NCI-H345 treated with DMSO at 0.1 percent for 48 hours (cell line): ENCODE results near the gene PPP2R3A.
"Not testable (repeated sequence)": the region's sequence is repeated elsewhere in the genome, so short reads cannot be mapped to it uniquely, and the experiment has no call there.

Experiments
- DNase-seq: peaks from one replicate; lab custom pipeline; 2025; ENCODE audit not compliant: unreplicated experiment; lab: John Stamatoyannopoulos, UW

The PPP2R3A gene

DNA sequence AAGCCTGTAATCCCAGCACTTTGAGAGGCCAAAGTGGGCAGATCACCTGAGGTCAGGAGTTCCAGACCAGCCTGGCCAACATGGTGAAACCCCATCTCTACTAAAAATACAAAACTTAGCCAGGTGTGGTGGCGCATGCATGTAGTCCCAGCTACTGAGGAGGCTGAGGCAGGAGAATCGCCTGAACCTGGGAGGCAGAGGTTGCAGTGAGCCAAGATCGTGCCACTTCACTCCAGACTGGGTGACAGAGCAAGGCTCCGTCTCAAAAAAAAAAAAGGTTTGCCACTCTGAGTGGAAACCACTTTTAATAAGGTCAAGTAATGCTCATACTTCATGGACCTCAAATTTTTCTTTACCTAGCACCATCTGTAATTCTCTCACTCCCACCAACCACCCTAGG lies 178.9 kb downstream of the PPP2R3A start:
- not testable (repeated sequence) for DNase-seq

DNA sequence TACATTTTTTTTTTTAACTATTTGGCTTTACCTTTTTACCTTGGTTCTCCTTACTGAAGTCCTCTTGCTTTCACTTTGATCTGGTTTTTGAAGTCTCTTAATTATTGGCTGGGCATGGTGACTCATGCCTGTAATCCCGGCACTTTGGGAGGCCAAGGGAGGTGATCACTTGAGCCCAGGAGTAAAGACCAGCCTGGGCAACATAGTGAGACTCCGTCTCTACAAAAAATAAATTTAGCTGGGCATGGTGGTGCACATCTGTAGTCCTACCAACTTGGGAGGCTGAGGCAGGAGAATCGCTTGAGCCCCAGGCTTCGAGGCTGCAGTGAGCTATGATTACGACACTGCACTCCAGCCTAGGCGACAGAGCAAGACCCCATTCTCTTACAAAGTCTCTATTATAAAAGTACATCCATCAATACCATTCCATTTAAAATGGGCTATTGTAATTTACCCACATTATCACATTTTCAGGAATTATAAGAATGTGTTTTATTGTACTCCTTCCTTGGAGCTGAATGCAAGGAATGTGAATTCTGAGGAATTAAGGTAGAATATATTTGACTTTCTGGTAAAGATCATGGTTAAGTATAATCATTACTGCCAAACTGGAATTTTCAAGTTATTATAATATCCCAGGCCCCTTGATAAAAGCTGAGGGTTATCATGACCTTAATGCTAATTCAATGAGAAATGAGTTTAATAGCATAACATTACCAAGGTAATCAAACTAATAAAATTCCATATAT lies 181.6 kb downstream of the PPP2R3A start:
- no peak for DNase-seq

DNA sequence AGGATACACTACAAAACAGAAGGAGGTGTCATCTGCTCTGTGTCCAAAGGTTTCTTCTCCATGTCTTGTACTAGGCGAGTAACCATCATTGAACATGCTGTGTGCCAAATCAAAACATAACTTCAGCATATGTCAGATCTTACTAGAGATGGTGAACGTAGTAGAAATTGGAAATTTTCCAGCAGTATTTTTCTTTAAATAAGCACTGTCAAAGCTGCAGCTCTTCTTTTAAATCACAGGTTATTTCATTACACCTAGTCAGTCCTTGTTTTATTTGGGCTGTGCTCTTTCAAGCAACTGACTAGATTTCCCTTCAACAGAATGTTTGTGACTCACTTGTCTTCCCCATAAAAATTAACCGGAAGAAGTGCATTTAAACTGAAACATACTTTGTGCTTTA lies 184.1 kb downstream of the PPP2R3A start:
- no peak for DNase-seq

DNA sequence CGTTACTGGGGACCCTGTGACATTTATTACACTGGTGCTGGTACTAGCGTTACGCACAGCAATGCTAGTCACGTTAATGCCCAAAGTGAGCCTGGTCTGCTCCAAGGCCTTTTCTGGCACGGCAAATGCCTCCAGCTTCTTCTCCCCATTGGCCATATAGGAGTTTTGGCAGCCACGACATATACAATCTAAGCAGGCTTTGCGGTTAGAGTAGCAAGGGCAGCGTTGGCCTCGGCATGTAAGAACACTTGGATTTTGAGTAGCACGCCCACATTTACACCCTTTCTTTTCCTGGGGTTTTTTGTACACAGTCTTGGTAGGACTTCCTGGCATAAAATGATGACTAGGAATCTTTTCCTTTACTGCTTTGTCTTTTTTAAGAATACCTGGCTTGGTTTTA lies 185.7 kb downstream of the PPP2R3A start:
- DNase-seq: no peak

DNA sequence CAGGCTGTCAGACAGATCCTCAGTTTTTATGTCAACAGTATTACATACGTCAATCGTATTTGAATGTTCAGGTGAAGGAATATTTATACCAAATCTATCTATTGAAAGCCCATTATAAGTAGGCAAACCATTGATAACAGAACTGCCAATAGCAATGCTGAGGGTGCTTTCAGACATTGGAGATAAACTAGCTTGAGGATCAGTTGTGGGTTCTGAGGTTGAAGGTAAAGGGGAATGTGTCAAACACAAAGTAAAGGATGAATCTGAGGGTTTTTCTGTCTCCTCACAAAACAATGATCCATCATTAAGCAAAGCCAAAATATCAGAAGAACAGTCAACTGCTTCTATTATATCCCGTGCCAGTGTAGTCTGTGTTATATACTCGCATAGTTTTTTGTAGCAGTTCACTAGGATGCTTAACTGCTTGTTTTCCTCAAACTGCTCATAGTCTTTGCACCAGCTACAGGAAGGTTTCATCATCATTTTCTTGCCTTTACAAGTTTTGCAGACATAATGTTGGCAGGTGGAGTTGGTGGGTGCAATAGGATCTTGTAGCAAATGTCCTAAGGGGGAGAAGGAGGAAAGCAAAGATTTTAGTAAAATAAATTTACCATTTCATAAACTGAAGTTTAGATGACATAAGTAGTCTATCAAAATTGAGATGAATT lies 186.8 kb downstream of the PPP2R3A start:
- DNase-seq: no peak

DNA sequence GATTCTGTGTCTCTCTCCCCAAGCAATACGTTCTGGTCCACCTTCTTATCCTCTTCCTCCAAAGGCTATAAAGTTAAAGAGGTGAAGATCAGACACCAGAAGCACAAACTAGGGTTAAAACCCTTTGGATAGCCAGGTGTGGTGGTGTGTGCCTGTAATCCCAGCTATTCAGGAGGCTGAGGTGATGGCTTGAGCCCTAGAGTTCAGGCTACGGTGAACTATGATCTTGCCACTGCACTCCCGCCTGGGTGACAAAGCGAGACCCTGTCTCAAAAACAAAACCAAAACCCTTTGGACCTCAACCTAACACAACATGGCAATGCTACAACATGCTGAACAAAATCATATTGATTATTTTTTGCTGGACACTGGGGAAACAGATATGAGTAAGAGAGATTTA lies 187.4 kb downstream of the PPP2R3A start:
- DNase-seq: no peak

DNA sequence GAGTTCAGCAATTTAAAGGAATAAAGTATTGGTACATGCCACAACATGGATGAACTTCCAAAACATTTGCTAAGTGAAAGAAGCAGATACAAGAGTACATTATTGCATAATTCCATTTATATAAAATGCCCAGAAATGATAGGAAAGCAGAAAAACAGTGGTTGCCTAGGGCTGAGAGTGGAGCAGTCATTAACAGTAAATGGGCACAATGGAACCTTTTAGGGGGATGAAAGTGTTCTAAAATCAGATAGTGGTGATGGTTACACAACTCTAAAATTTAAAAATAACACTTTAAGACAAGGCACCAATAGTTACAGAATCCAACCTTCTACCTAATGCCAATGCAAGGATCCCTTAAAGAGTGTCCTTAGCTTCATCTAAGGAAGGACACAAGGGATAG lies 196.0 kb downstream of the PPP2R3A start:
- DNase-seq: no peak

DNA sequence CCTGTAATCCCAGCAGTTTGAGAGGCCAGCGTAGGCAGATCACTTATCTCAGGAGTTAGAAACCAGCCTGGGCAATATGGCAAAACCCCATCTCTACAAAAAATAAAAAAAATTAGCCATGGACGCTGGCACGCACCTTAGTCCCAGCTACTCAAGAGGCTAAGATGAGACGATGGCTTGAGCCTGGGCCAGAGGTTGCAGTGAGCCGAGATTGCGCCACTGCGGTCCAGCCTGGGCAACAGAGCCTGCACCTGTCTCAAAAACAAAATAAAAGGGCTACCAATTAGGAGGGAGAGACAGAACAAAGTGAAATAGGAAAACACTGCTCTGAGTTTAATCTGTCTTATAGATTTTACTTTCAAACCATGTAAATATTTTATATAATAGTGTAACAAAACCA lies 196.8 kb downstream of the PPP2R3A start:
- DNase-seq: no peak

DNA sequence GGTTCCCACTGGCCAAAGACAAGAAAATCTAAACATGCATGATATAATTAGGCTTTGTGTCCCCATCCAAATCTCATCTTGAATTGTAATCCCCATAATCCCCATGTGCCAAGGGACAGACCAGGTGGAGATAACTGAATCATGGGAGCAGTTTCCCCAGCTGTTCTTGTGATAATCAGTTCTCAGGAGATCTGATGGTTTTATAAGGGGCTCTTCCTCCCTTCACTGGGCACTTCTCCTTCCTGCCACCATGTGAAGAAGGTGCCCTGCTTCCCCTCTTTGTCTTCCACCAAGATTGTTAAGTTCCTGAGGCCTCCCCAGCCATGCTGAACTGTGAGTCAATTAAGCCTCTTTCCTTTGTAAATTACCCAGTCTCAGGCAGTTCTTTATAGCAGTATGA lies 198.1 kb downstream of the PPP2R3A start:
- DNase-seq: not testable (repeated sequence)

DNA sequence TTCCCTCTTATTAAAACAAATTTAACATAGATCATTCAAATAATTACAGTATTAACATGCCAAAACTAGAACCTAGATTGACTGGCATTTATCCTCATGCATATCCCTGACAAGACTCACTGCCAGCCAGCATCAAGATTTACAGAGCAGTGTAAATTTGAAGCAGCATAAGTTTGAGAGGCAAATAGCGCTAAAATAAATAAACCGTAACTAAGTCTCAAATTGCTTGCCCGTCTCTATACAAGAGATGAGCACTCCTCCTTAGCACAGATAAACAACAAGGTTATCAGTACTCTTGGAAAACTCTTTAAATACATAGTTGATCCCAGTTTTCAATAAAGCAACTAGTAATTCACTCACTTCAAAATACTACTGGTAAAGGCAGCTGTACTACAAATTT lies 201.0 kb downstream of the PPP2R3A start:
- no peak for DNase-seq

DNA sequence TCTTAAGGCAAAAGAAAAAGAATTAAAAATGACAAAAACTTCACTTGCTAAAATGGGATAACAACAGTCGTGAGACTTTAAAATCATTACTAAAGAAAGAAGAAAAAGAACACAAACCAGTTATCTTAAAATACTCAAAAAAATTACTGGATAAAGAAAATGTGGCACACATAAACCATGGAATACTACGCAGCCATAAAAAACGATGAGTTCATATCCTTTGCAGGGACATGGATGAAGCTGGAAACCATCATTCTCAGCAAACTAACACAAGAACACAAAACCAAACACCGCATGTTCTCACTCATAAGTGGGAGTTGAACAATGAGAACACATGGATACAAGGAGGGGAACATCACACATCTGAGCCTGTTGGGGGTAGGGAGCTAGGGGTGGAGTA lies 202.7 kb downstream of the PPP2R3A start:
- not testable (repeated sequence) for DNase-seq

DNA sequence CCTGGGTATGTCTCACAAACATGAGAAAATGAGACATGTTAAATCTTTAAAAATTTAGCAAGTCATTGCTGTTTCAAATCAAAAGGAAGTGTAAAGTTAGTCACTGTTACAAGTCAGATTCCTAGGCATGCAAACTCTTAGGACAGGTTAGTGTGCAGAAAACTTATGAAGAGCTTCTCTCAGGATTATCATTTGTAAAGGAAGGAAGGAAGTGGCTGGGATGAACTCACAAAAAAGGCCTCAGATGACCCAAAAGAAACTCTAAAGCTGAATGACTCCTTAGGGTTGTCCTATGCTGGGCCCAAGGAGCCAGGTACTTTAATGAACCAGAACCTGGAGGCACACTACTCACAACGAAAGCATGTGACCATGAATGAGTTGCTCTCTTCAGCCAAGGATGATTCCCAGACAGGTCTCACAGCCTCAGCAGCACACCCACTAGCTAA lies 205.6 kb downstream of the PPP2R3A start:
- DNase-seq: no peak

DNA sequence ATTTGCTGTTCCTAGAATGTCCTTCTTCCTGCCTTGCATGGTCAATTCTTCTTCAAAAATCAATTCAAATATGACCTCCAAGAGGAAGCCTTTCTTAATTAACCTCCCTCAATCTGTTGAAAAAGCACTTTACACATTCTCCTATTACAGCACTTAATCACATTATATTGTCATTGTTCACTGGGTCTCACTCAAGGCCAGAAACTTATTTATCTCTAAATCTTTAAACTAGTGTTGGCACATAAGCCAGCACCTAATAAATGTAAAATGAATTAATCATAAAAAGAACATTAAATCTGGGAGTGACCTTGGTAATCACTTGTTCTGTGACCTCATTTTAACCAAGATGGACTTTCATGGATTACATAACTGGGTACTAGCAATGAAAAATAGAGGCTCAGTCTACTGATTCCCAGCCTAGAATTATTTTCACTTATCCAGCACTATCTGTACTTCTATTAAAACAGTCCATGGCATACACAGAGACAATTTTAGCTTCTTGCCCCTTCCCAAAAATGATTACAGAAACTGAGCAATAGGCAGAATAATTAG lies 208.5 kb downstream of the PPP2R3A start:
- DNase-seq: no peak

DNA sequence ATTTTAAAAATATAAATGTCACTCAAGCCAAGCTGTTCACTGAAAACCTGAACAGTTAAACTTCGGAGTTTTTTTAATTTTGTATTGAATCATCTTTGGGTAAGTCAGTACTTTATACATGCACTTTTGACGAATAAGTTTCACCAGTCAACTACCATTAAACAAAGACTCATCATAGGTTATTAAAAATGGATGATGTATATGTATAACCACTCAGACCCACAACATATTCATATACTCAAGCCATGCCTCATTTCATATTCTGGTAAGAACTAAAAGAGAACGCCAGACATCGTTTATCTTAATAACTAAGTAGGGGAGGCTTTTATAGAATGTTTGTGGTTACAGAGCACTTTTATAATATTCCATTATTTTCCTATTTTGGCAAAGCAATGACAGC lies 212.3 kb downstream of the PPP2R3A start:
- DNase-seq: no peak

DNA sequence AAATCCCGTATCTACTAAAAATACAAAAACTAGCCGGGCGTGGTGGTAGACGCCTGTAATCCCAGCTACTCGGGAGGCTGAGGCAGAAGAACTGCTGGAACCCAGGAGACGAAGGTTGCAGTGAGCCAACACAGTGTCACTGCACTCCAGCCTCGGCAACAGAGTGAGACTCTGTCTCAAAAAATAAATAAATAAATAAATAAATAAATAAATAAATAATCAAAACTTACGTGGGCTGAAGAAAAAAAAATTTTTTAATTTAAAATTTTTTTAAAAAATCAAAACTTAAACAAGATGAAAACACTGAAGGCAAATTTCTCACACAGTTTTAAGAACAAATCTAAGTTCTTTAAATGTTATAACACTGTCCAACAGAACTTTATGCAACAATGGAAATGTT lies 216.2 kb downstream of the PPP2R3A start:
- DNase-seq: no peak

DNA sequence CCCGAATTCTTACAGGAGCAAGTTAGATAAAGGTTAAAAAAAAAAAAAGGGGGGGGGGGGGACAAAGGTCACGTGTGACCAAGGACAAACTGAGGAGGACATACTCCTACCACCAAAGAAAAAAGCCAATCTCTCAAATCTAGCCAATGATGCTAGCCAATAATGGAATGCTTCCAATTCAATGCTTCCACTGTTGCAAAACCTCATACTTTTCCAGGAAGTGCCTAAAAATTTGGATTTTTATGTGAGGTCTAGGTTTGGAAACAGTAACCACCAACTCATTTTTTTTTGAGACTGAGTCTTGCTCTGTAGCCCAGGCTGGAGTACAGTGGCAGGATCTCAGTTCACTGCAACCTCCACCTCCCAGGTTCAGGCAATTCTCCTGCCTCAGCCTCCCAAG lies 219.2 kb downstream of the PPP2R3A start:
- DNase-seq: no peak

DNA sequence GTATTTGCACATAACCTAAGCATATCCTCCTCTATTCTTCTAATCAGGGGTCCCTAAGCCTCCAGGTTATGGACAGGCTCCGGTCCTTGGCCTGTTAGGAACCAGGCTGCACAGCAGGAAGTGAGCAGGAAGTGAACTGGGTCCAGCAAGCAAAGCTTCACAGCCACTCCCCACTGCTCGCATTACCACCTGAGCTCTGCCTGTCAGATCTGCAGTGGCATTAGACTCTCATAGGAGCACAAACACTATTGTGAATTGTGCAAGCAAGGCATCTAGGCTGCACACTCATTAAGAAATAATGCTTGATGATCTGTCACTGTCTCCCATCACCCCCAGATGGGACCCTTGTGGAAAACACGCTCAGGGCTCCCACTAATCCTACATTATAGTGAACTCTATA lies 220.8 kb downstream of the PPP2R3A start:
- no peak for DNase-seq

DNA sequence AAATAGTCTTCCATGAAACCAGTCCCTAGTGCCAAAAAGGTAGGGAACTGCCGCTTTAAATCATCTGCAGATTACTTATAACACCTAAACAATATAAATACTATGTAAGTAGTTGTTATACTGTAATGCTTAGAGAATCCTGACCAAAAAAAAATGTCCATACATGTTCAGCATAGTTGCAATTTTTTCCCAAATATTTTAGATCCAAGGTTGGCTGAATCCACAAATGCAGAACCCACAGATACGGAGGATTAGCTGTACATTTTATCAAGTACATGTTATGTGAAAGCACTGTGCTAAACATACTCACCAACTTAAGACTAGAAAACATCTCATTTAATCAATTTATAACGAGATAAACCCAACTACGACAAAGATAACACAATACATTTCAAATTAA lies 221.3 kb downstream of the PPP2R3A start:
- DNase-seq: no peak

DNA sequence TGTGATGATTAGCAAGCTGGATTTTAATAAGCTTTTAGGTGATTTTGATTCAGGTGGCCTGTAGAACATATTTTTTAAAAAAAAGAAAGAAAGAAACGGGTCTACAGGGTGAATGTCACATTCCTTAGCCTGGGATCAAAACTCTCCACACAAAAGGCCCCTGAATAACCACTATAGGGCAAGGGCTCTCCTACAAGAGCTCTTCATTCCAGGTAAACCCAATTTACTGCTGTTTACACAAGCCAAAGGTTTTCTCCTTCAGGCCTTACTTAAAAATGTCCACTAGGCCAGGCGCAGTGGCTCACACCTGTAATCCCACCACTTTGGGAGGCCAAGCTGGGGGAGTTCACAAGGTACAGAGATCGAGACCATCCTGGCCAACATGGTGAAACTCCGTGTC lies 222.3 kb downstream of the PPP2R3A start:
- DNase-seq: no peak

DNA sequence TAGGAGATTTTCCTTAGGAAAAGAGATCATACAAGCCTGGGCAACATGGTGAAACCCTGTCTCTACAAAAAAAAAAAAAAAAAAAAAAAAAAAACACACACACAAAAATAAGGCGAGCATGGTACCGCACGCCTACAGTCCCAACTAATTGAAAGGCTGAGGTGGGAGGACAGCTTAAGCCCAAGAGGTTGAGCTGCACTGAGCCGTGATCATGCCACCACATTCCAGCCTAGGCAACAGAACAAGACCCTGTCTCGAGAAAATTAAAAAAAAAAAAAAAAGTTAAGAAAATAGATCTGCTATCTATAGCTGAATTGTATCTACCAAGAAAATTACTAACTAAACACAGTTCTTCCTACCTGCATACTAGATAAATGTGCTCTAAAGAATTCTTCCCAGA lies 223.5 kb downstream of the PPP2R3A start:
- no peak for DNase-seq

DNA sequence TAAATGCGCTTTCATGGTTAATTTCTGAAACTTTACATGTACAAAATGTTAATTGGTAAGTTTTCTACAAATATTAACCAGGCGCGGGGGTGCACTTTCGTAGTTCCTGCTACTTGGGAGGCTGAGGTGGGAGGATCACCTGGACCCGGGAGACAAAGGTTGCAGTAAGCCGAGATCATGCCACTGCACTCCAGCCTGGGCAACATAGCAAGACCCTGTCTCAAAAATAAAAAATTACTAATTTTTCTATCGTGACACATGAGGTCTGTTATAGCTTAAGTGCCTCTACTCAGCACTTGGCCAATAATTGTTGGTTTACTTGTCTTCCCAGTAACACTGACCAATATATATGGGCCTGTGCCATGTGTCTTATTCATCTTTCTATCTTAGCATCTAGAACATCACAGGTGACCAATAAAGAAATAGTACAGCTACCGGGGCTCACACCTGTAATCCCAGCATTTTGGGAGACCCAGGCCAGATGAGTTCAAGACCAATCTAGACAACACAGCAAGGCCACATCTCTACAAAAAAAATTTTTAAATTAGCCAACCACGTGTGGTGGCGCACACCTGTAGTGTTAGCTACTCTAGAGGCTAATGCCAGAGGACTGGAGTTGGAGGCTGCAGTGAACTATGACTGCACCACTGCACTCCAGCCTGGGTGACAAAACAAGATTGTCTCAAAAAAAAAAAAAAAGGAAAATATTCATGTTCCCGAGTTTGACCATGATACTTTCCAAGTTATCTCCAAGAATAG lies 224.5 kb downstream of the PPP2R3A start:
- no peak for DNase-seq

DNA sequence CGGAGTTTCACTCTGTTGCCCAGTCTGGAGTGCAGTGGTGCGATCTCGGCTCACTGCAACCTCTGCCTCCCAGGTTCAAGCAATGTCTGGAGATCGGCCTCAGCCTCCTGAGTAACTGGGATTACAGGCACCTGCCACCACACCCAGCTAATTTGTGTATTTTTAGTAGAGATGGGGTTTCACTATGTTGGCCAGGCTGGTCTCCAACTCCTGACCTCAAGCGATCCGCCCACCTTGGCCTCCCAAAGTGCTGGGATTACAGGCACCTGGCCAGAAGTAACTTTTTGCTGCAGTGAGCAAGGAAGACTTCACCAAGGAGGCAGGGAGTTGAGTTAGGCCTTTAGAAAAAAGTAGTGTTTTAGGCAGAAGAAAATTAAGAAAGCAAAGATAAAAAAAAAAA lies 226.7 kb downstream of the PPP2R3A start:
- not testable (repeated sequence) for DNase-seq
